Stimulated activated CD4-positive, alpha-beta T cell treated with anti-CD3 and anti-CD28 coated beads, Interleukin-2, amount 100 ng/mL, for 4 hours (primary cell): ENCODE results near the gene MMP23B.
A peak's percentile ranks its signal among the peaks of the same experiment; 100 is the strongest.

Experiments used
- DNase-seq: peaks from one replicate; pipeline ENCODE4 v3.0.0-alpha.2; 2020; ENCODE audit warnings: low read depth

Gene MMP23B

DNA sequence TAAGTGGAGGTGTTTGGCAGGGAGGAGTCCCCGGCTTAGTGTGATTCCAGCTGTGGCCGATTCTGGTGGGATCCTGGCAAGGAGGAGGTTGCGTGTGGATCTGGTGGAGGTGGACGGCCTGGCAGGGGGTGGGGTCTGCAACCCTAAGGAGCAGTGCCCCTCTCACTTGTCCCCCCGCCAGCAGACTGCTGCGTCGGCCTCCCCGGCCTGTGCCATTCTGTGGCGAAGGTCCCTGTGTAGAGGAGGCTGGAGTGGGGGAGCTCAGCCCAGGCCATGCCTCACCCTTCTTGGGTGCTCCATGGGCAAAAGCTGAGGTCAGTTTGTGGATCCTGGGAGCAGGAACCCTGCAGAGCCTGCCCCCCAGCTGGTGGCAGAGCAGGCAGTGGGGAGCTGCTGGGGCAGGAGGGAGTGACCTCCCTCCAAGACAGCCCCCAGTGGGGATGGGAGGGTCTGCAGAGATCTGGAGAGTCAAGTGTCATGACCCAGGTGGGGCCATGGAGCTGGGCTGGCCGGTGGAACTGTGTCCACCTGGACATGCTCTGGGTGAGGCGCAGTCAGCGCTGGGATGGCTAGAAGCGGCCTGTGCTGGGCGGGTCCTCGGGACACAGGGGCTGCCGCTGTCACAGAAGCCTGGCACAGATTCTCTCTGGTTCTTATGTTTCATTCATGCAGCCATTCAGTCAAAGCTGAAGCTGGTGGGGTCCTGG, 11.4 kb upstream of the MMP23B start:
- no peak for DNase-seq

DNA sequence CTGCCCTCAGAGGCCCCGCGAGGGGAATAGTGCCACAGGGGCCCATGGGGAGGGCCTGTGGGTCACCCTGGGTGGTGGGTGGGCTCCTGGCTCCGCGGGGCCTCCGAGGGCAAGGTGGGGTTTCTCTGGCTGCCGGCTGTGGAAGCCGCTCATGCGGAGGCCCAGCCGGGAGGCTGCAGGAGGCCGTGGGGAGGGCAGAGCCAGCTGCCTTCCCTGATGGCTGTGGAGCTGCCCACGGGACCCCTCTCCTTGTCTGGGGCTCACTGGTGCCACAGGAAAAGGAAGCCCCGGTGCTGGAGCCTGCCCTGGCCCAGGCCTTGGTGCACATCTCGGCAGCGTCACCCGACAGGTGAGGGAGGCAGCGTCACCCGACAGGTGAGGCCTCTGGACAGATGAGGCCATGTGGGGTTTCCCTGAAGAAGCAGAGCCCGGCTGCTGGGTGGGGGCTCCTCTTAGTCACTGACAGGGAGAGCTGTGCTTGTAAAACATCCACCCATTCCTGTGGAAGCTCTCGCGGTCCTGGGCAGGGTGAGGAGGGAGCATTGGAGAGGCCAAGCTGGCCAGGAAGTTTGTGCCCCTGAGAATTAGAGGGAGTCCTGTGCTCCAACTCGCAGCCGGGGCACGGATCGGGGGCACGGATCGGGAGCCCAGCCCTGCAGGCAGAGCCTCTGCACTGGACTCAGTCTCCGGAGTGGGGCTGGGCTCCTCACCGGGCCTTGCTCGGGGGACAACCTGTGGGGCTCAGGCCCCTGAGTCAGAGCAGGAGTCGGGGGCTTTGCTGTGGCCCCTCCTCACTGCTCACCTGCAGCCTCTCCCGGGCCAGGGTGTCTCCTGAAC, 10.6 kb upstream of the MMP23B start:
- no peak for DNase-seq

DNA sequence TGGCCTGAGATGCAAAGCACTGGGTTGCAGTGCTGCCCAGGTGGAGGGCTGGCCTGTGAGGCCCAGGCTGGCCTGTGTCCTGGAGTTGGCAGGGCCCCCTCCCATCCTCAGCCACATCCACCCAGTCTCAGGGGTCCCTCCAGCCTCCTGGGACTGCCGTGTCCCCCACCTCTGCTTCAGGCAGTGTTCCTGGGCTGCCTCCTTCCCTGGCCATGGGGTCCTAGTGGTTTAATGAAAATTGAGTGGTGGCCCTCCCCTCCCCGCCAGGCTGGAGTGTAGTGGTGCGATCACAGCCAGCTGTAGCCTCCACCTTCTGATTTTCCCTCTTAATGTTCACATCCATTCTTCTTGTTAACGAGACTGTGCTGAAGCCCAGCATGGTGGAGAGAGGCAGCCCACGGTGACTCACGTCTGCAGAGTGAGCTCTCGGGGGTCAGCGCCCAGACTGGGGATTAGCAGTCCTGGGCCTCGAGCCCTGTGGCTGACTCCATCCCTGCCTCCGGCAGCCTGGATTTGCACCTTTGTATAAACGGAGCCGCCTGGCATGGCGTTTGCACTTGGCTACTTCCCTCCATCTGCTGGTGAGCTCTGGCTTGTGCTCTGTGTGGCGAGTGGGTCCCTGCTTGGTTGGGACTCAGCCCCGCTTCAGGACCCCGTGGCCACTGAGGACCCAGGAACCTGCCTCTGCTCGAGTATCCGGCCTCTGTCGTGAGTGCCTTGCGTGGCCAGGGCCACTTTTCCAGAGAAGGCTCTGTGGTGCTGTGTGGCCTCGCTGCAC, 9.8 kb upstream of the MMP23B start:
- no peak for DNase-seq

DNA sequence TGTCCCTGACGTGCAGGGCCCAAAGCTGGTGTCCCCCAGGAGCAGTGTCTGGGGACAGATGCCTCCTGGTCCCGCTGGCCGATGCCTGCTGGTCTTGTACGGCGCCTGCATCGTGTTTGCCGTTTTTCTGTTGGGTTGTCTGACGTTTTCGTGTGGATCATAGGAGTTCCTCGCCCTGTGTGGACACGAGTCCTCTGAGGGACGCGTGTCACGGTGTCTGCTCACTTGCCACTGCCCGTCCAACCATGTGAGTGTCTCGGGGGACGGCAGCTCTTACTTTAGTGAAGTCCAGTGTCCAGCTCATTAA, 9.2 kb upstream of the MMP23B start:
- DNase-seq = no peak

DNA sequence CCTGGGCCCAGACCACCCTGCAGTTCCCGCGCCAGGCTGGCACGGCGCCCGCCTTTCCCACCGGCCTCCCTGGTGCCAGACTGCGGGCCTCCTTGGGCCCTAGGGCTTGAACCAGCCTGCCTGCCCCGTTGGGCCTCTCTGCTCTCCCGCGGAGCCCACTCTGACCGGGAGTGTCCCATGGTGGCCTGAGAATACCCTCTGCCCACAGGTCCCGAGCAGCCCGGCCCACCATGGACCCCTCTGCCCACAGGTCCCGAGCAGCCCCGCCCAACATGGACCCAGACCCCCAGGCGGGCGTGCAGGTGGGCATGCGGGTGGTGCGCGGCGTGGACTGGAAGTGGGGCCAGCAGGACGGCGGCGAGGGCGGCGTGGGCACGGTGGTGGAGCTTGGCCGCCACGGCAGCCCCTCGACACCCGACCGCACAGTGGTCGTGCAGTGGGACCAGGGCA, 8.8 kb upstream of the MMP23B start:
- no peak for DNase-seq

DNA sequence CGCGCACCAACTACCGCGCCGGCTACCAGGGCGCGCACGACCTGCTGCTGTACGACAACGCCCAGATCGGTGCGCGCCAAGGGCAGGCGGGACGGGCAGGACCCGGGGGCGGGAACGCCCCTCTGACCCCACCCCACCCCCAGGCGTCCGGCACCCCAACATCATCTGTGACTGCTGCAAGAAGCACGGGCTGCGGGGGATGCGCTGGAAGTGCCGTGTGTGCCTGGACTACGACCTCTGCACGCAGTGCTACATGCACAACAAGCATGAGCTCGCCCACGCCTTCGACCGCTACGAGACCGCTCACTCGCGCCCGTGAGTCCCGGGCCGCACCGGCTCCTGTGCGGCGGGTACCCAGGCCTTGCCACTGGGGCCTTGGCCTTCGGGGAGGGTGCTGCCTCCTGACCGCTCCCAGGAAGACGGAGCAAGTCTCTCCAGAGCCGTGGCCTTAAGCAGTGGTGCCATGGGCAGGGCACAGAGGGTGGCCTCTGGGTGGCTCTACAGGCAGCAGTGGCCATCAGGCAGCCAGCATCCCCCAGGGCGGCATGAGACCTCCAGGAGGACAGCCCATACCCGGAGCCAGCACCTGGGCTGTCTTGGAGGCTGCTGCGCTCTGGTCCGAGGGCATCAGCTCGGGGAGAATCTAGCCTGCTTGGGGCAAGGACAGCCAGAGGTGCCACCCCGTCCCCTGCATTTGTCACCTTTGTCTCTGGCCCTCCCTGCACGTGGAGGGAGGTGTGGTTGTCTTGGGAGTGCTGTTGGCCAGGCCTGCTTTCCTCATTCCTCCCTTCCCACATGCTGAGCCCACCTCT, 8.1 kb upstream of the MMP23B start:
- no peak for DNase-seq

DNA sequence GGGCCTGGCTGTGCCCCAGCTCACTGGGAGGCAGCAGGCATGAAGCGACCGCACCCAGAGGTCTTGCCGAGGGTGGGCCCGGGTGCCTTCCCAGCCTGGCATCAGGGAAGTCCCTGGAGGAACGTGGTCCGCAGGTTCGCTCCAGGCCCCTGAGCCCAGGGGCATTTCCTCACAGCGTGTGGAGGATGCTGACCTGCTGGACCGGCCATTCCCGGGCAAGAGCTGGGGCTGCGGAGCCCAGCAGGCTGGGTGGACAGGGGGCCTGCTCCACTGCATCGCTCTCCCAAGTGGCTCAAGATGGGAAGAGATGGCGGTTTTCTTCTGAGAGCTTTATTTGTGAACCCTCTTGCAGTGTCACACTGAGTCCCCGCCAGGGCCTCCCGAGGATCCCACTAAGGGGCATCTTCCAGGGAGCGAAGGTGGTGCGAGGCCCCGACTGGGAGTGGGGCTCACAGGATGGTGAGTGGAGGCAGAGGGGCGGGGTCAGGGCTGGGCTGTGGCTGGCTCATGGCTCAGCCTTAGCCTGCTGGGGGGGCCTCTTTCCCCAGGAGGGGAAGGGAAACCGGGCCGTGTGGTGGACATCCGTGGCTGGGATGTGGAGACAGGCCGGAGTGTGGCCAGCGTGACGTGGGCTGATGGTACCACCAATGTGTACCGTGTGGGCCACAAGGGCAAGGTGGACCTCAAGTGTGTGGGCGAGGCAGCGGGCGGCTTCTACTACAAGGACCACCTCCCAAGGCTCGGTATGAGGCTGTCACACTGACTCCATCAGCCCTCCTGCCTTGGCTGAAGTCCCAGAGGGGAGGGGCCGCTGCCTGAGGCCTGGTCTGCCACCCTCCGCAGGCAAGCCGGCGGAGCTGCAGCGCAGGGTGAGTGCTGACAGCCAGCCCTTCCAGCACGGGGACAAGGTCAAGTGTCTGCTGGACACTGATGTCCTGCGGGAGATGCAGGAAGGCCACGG, 7.2 kb upstream of the MMP23B start:
- no peak for DNase-seq

DNA sequence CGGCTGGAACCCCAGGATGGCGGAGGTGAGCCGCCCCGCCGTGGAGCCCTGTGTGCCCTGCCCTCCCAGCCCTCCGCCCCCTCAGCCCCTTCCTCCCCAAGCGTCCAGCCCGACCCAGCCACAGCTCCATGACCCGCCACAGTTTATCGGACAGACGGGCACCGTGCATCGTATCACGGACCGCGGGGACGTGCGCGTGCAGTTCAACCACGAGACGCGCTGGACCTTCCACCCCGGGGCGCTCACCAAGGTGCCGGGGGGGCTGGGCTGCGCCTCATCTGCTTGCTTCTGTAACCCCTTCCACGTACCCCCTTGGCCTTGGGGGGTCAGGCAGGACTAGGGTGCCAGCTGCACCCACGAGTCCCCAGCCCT, 6.6 kb upstream of the MMP23B start:
- no peak for DNase-seq

DNA sequence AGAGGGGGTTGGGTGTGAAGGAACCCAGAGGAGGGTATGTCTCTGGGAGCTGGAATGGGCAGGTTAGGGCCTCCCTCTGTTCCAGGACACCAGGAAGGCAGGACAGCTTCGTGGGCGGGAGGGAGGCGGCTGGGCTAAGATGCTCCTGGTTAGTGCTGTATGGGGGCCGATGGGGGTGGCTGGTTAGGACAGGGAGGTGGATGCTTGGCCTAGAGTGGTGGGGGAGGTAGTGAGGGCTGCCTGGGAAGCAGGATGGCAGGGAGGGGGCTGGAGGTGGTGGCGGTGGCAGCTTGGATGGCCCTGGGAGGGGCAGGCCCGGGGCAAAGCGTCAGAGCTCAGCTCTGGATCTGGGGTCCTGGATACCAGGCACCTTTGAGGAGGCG, 6.2 kb upstream of the MMP23B start:
- DNase-seq = no peak

DNA sequence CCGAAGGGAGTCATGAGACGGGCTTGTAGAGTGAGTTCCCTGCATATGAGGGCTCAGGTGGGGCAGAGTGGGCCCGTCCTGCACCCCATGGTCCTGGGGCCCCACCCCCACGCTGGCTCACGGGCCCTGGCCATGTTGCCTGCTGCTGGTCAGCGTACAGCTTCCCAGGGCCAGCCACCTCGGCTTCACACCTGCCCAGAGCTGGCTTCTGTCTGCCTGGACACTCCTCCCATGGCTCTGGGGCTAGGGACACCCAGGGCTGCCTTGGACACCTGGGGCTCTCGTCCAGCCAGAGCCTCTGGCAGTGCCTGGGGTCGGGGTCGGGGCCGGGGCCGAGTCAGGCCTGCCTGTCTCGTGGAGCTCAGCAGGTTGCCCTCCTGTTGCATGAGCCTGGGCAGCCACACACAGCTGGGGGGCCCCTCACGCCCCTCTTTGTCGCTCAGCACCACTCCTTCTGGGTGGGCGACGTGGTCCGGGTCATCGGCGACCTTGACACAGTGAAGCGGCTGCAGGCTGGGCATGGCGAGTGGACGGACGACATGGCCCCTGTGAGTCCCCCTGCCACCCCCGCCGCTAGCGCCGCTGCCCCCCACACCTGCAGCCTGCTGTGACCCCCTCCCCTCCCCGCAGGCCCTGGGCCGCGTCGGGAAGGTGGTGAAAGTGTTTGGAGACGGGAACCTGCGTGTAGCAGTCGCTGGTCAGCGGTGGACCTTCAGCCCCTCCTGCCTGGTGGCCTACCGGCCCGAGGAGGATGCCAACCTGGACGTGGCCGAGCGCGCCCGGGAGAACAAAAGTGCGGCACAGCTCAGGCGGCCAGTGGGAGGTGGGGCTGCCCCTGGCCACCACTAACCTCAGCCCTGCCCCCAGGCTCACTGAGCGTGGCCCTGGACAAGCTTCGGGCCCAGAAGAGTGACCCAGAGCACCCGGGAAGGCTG, 5.5 kb upstream of the MMP23B start:
- no peak for DNase-seq

DNA sequence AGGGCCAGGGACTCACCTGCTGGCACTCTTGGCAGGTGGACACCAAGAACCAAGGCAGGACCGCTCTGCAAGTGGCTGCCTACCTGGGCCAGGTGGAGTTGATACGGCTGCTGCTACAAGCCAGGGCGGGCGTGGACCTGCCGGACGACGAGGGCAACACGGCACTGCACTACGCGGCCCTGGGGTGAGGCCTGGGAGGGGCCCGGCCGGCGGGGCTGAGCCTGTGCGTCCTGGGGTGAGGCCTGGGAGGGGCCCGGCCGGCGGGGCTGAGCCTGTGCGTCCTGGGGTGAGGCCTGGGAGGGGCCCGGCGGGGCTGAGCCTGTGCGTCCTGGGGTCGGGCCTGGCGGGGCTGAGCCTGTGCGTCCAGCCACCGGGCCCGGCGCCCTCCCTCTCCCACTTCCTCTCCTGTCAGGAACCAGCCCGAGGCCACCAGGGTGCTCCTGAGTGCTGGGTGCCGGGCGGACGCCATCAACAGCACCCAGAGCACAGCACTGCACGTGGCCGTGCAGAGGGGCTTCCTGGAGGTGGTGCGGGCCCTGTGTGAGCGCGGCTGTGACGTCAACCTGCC, 4.6 kb upstream of the MMP23B start:
- DNase-seq = no peak

DNA sequence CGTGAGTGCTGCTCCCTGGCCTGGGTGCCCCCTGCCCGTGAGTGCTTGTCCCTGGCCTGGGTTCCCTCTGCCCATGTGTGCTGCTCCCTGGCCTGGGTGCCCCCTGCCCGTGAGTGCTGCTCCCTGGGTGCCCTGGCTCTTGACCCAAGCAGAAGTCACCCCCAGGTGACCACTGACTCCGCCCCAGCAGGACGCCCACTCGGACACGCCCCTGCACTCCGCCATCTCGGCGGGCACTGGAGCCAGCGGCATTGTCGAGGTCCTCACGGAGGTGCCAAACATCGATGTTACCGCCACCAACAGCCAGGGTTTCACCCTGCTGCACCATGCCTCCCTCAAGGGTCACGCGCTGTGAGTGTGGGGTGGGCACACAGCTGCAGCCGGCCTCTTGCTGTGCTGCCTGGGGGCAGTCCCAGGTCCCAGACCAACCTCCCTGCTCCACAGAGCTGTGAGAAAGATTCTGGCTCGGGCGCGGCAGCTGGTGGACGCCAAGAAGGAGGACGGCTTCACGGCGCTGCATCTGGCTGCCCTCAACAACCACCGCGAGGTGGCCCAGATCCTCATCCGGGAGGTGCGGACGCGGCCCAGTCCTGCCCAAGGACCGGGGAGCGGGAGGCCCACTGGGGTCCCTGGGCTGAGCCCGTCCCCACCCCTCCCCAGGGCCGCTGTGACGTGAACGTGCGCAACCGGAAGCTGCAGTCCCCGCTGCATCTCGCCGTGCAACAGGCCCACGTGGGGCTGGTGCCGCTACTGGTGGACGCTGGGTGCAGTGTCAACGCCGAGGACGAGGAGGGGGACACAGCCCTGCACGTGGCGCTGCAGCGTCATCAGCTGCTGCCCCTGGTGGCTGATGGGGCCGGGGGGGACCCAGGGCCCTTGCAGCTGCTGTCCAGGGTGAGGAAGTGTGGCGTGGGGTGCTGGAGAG, 3.9 kb upstream of the MMP23B start:
- no peak for DNase-seq

DNA sequence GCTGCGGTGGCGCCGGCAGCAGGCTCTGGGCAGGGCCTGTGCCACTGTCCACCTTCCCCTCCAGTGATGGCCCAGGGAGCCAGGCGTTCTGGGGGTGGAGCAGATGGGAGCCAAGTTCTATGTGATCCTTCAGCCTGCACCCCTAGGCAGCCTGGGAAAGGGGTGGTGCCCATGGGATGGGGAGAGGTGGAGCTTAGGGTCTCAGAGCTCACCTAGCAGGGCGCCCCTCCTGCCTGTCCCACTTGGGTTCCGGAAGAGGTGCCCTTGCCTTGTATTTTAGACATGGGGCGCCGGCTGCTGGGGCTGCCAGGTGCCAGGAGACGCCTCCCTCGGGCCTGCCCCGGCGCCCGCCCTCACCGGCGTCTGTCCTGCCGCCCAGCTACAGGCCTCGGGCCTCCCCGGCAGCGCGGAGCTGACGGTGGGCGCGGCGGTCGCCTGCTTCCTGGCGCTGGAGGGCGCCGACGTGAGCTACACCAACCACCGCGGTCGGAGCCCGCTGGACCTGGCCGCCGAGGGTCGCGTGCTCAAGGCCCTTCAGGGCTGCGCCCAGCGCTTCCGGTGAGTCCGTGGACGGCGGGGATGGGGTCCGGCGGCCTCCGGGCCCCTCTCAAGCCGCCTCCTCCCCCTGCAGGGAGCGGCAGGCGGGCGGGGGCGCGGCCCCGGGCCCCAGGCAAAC, 3.1 kb upstream of the MMP23B start:
- peak; percentile 22 for DNase-seq

DNA sequence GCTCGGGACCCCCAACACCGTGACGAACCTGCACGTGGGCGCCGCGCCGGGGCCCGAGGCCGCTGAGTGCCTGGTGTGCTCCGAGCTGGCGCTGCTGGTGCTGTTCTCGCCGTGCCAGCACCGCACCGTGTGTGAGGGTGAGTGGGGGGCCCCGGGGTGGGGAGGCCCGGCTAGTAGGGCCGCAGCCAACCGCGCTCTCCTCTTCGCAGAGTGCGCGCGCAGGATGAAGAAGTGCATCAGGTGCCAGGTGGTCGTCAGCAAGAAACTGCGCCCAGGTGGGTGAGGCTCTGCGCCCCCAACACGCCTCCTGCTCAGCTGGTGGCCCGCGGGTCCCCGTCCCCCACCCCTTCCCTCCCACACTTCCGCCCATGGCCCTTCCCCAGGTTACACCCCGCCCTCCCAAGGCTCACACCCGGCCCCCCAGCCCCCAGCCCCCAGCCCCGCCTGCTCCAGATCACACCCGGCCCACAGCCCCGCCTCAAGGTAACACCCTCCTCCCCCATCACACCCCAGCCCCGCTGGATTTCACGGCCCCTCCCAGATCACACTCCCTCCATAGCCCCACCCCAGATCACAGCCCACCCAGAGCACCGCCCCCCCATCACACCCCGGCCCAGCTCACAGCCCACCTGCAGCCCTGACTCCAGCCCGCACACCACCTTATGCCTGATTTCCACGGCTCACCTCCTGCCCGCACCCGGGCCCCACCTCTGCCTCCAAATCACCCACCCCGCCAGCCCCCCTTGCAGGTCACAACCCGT, 2.4 kb upstream of the MMP23B start:
- peak; percentile 72 for DNase-seq

DNA sequence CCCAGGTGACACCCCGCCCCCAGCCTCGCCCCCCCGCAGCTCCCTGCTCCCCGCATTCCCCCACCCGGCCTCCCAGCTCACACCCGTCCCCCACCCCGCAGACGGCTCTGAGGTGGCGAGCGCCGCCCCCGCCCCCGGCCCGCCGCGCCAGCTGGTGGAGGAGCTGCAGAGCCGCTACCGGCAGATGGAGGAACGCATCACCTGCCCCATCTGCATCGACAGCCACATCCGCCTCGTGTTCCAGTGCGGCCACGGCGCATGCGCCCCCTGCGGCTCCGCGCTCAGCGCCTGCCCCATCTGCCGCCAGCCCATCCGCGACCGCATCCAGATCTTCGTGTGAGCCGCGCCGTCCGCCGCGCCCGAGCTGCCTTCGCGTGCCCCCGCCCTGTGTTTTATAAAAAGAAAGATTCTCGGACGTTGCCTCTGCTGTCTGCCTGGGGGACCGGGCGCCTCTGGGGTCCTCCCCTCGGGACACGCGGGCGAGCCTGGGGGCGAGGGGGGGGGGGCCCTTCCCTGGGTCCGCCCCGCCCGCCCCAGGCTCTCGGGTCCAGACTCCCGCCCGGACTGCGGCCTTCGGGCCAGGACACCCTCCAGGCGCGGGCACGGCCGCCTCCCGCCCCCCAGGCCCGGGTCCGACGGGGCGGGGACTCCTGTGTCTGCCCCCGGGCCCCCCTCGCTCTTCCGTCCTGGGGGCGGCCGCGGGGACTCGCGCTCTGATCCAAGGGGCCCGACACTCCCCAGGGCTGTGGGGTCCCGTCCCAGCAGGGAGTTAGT, 1.6 kb upstream of the MMP23B start:
- peak; percentile 91 for DNase-seq
